Raji (cell line): ENCODE results near the gene SPATS2.

ENCODE experiments used
- POLR2A ChIP-seq: IDR thresholded peaks from 2 replicates; pipeline ENCODE4 v1.6.1; 2011; ENCODE audit warnings: low read depth, low read length, control low read depth; ENCODE audit not compliant: insufficient read depth

Gene SPATS2

DNA sequence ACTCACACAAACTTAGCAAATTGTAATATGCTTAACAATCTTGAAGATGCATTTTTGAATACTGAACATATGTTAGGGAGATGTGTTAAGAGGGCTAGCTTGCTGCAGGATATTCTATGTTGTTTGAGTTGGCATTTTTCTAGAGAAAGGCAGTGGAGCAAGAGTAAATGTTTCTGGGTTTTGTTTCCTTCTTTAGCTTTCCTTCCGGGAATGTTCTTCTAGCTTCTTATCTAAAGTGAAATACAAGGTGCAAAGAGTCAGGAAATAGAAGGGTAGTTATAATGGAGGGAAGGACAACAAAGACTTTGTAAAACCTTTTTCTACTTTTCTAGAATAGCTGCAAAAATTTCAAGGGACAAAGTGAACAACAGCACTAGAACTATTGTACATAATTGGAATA lies 94.0 kb downstream of the SPATS2 start:
- TF ChIP-seq POLR2A: no peak

DNA sequence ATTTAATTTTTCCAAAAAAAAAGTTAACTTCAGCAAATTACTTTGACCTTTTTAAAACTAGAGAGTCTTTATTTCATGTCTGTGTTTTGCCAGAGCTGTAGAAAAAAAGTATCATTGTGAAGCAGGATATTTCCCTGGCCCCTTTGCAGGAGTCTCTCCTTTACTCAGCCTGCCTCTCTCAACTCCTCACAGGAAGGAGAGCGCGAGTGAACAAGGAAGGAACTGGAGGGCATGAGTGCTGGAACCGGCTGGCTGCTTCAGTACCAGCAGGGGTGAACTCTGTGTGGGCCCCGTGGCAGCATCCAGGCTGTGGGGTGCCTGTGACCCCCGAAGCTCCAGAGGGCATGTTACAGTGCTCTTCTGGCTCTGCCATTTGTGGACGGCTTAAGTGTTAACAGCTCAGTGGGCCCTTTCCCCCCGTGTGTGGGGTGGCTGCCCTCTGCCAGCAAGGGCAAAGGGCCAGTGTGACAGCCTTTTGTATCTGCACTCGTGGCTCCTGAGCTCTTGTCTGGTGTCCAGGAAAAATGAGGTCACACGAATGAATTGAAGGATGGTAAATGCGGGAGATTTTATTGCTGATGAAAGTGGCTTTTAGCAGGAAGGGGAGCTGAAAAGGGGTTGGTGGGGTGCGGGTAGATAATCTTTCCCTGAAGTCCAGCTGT lies 95.0 kb downstream of the SPATS2 start:
- TF ChIP-seq POLR2A: no peak

DNA sequence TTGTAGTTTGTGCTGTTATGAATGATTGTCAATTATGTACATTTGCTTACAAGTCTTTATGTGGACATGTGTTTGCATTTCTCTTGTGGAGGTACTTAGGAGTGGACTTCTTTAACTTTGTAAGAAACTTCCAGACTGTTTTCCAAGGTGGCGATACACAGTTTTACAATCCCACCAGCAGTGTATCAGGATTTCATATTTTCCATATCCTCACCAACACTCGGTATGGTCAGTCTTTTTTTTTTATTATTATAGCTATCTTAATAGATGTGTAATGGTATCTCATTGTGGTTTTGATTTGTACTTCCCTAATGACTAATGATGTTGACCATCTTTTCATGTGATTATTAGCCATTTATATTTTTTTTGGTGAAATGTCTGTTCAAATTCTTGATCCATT lies 97.9 kb downstream of the SPATS2 start:
- no peak for TF ChIP-seq POLR2A

DNA sequence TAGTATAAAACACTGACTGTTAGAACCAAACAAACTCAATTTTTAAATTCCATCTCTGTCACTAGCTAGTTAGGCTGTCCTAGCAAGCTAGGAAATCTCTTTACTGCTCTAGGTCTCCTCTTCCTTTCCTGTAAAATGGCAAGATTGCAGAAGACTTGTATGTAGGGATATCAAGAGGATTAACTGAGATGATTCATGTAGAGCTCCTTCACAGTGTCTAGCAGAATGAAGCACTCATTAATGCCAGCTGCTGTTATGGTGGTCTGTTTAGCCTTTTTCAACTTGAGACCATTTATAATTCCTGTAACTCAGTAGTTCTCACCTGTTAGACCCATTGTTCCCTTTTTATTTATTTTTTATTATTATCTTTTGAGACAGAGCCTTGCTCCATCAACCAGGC lies 103.7 kb downstream of the SPATS2 start:
- TF ChIP-seq POLR2A: no peak

DNA sequence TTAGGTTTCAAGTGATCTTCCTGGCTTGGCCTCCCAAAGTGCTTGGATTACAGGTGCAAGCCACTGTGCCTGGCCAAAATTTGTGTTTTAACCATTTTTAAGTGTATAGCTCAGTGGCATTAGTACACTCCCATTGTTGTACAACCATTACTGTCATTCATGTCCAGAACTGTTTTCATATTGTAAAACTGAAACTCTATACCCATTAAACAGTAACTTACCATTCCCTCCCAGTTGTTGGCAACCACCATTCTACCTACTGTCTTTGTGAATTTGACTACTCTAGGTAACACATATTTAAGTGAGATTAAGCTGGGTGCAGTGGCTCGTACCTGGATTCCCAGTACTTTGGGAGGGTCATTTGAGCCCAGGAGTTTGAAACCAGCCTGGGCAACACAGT lies 104.3 kb downstream of the SPATS2 start:
- TF ChIP-seq POLR2A: no peak

DNA sequence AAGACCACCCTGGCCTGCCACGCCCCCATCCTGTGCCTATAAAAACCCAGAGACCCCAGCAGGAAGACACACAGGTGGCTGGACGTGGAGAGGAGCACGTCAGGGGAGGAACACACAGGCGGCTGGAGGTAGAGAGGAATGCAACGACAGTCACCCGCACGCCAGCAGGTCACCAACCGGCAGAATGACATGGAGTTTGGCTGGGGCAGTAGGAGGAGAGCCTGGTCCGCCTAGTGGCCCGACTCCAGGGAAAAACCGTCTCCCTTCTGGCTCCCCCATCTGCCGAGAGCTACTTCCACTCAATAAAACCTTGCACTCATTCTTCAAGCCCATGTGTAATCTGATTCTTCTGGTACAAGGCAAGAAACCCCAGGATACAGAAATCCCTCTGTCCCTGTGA lies 108.8 kb downstream of the SPATS2 start:
- no peak for TF ChIP-seq POLR2A

DNA sequence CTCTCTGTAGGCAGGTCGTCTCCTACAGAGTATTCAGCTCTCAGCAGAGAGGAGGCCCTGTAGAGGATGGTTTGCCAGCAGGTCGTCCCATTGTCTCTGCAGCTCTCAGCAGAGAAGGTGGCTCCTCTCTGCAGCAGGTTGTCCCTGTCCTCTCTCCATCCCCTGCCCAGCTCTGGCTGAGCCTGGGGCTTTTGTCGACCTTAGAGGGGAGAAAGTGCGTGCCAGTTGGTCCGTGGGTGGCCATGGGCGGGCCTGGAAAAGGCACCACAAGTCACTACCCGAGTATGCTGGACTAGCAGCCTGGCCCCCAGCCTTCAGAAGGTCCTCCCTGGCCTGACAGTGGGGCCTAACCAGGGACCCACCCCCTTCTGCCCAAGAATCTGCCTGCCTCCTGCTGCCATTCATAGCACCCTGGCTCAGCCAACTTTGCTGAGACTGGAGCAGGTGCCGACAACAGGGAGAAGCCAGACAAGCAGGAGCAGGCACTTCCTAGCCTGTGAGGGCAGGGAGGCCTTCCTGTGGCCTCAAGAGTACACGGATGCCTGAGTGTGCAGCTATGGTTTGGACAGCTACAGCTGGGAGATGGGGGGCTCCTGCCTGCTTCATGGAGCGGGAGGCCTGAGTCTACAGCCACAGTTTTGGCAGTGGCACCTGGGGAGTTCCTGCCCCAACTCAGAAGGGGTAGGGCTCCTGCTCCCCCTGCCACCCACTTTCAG lies 111.8 kb downstream of the SPATS2 start:
- TF ChIP-seq POLR2A: no peak

DNA sequence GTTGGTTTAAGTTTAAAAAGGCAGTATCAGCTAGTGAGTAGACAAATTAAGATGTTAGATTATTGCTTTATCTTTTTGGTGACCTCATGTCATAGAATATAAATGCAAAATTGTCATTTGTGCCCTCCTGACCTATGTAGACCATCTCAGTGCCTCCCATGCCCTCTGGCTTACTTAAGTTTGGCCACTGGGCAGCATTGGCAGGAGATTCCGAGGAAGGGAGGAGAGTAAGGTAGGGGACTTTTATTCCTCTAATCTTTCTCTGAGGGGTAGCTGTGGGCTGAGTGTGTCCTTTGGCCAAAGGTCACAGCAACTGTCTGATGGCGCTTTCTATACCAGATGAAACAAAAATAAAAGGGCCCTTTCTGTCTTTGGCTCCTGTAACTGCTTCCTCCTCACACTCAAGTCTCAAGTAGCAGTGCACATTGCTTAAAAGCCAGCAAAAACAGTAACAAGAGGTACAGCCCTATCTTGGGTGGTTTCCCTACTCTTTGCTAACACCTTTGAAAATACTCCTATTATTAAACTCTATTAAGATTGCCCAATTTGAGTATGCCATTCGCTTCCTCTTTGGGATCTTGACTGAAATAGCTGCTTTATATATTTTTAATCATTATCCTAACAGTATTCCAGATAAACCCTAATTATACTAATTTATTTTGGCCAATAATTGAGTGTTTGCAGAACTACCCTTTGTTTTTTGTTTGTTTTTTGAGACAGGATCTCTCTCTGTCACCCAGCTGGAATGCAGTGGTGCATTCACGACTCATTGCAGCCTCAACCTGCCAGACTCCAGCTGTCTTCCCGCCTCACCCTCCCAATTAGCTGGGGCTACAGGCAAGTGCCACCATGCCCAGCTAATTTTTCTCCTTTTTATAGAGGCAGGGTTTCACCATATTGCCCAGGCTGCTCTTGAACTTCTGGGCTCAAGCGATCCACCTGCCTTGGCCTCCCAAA lies 115.1 kb downstream of the SPATS2 start:
- no peak for TF ChIP-seq POLR2A

DNA sequence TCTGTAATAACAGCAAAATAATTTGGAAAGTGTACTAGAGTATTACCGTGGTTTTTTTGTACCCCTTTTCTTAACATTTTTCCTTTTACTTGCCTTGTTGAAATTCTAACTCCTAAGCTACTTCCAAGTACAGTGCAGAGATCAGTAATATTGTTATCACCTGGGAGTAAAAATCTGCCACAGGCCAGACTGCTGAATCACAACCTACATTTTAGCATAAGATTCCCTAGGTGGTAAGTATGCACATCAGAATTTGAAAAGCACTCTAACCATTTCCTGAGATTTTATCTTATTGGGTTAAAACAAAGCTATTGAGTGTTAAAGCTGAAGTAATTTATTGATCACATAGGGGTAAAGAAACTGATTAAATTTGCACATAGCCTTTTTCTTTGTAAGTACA lies 116.4 kb downstream of the SPATS2 start:
- TF ChIP-seq POLR2A: no peak

DNA sequence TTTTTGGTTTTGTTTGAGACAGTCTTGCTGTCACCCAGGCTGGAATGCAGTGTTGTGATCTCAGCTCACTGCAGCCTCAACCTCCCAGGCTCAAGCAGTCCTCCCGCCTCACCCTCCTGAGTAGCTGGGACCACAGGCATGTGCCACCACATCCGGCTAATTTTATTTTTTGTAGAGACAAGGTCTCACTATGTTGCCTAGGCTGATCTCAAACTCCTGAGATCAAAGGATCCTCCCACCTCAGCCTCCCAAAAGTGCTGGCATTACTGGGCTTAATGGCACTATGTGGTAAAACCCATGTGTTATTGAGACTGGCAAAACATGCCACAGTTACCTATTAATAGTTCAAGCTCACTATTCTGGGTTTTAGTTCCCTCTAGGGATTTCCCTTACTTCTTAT lies 120.3 kb downstream of the SPATS2 start:
- no peak for TF ChIP-seq POLR2A

DNA sequence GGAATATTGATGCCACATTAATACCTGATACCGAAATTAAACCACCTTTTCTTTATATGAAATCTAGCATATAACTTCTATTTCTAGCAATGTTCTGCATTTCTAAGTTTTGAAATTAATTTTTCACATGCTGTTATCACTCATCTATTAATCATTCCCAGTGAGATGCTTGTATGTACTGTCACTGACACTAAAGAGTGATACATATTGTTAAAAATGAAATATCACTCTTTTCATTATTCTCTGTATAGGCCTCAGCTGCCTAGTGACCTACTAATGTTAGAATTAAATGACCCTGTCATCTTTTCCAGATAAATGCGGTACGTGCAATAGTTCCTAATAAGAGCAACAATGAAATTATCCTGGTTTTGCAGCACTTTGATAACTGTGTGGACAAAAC lies 121.9 kb downstream of the SPATS2 start:
- no peak for TF ChIP-seq POLR2A

DNA sequence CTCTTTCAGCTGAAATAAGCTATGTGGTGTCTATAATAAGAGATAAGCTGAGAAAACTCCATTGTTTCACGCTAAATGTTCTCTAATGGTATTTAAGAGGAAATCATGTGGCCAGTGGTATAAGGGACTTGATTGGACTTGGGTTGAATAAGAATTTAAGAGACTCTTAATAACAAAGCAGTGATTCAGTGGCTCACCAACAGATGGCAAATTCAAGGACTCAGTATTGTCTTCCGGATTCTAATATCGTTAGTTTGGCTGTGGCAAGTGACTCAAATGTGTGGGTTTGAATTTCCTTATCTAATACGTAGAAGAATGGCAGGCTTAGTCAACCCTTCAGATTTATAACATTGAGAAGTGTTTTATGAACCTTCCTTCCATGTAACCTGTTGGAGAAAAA lies 122.5 kb downstream of the SPATS2 start:
- TF ChIP-seq POLR2A: no peak

DNA sequence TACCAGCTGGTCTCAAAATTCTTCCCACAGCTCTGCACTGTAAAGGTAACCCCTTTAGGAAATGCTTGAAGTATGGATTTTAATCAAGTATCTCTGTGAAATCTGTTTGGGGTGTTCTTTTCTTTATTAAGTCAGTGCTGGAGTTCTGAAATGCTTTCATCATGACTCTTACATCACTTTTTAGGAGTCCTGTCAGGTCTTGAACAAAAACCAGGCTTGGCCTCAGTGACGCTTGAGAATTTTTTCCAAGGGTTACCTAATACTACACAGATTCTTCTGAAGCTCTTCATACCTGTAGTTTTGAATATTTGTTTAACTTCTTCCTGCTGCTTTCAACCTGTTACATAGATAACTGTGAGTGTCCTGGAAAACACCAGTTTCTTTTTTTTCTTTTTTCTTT lies 124.6 kb downstream of the SPATS2 start:
- TF ChIP-seq POLR2A: no peak

DNA sequence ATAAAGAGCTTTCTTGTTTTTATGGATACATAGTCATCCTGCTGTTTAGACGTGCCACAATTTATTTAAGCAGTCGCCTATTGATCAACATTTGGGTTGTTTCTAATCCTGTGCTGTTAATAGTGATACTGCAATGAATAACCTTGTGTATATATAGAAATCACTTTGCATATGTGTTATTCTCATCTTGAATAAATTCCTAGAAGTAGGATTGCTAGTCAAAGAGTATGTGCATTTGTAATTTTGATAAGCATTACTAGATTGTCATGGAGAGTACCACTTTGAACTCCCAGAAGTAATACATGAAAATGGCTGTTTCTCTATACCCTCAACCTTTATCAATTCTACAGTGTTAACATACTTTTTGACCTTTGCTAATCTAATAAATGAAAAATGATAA lies 126.6 kb downstream of the SPATS2 start:
- no peak for TF ChIP-seq POLR2A

DNA sequence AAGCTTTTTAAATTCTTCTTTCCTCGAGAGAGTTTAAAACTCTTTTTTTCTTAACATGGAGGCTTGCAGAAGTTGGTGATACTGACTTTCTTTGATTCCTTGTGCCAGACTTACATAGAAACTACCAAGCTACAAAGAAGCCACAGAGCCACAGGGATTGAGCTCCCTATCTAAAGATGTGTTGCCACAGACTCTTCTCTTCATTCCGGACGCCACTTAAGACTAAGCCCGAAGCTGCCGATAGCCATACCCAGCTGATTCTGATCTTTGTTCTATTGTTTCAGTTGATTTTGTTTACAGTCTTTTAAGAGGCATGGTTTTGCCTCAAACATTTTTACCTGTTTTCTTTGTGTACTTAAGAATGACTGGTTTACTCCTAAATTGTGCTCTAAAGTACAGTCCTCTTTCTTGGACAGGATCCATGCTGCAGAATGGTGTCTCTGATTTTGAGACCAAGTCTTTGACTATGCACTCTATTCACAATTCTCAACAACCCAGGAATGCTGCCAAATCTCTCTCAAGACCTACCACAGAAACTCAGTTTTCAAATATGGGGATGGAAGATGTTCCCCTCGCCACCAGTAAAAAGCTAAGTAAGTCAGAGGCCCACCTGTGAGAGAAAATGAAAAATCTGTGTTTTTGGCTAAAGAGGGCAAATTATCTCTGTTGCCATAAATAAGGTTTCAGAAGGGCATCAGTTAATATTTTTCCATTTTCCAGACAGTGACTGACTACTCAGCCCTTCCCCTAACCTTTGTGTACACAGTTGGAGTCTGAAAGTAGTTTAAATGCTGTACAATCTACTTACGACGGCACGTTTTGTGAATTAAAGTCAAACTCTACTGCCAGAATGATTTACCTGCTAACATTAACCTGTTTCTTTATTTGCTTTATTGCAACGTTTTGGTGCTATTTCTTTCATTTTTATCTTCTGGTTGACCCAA lies 129.4 kb downstream of the SPATS2 start:
- TF ChIP-seq POLR2A: no peak
